K562 (cell line): ENCODE results near the gene SLC48A1. TPM values are rescaled to one million over a fixed set of nuclear protein-coding genes. Genes with fewer than 3 reads are reported as not detected.

Source experiments
- ATAC-seq: fragments of 200-7000 bp; cut with Tn5 transposase; 3 replicates; pipeline ENCODE4 v1.9.1; 2020; ENCODE audit warnings: moderate library complexity
- BruUV-seq: library from RNA; stranded (reverse); fragments of 400-500 nt; replicated peaks from 2 replicates; lab custom pipeline; 2021; lab: Mats Ljungman, UMichigan
- CTCF ChIA-PET: fragments of 300-600 bp; formaldehyde crosslinking; extraction: SDS; loops from one replicate; lab custom pipeline; 2021; ENCODE audit warnings: low intra/inter-chr PET ratio; lab: Yijun Ruan, JAX
- POLR2A ChIA-PET: fragments of 300-600, 350-650 bp; sonication (Branson Sonifier 250); formaldehyde crosslinking; extraction: SDS; loops from one replicate; lab custom pipeline; 2021; ENCODE audit warnings: antibody characterized with exemption, inconsistent platforms; lab: Yijun Ruan, JAX
- DNase-seq, 4 experiments: peaks; one replicate each; pipeline versions ENCODE4 v3.0.0 to v3.0.0-alpha.2; 2011 to 2018; ENCODE audit warnings: low spot score in 3 of 4, mixed read lengths in 3 of 4; ENCODE audit errors: extremely low read depth in 1 of 4
- FAIRE-seq: peaks from 2 replicates; lab custom pipeline; 2011; peaks lifted over from hg19 to GRCh38; lab: Jason Lieb, UNC
- H2AFZ ChIP-seq: 2 replicates; pipeline ENCODE4 v1.6.0; 2011; ENCODE audit warnings: low read depth, low read length, control low read depth, inconsistent platforms
- H3K27ac ChIP-seq: fragments of 200-600 bp; 3 replicates; pipeline ENCODE4 v1.8.0; 2011; ENCODE audit warnings: low read depth, mild to moderate bottlenecking, control low read depth, inconsistent platforms, low read length, moderate library complexity, mixed read lengths; ENCODE audit errors: extremely low read depth
- H3K27me3 ChIP-seq, 2 experiments: fragments of 300-600 bp in 1 of 2; 2 replicates in 1 of 2; 3 replicates in 1 of 2; pipeline versions ENCODE4 v1.6.0 to v1.8.0; 2011; ENCODE audit warnings: inconsistent platforms in 2 of 2, low read length in 2 of 2, mild to moderate bottlenecking in 1 of 2, mixed read lengths in 1 of 2, moderate library complexity in 1 of 2; ENCODE audit not compliant: control insufficient read depth in 2 of 2, insufficient read depth in 2 of 2
- H3K36me3 ChIP-seq: fragments of 300-600 bp; 3 replicates; pipeline ENCODE4 v1.8.0; 2011; ENCODE audit warnings: mild to moderate bottlenecking, low read length, inconsistent platforms; ENCODE audit not compliant: control insufficient read depth, insufficient read depth
- H3K4me1 ChIP-seq, 2 experiments: fragments of 200-600 bp in 1 of 2; replicated peaks in 1 of 2; 2 replicates in 1 of 2; 3 replicates in 1 of 2; pipeline versions ENCODE4 v1.5.1 to v1.8.0; 2011; ENCODE audit warnings: inconsistent platforms in 2 of 2, low read length in 2 of 2, mild to moderate bottlenecking in 1 of 2, mixed read lengths in 1 of 2, moderate library complexity in 1 of 2; ENCODE audit not compliant: control insufficient read depth in 2 of 2, insufficient read depth in 2 of 2
- H3K4me2 ChIP-seq: 2 replicates; pipeline ENCODE4 v1.6.1; 2011; ENCODE audit warnings: low read length, control low read depth, inconsistent platforms, mixed read lengths; ENCODE audit not compliant: insufficient read depth
- H3K4me3 ChIP-seq: fragments of 200-600 bp; sonication (generic), shearing (Covaris generic); 2 replicates; pipeline ENCODE4 v1.5.1; 2016; ENCODE audit warnings: control low read depth, inconsistent platforms
- H3K79me2 ChIP-seq: fragments of 200-600 bp; 3 replicates; pipeline ENCODE4 v1.8.0; 2011; ENCODE audit warnings: low read length, inconsistent platforms; ENCODE audit not compliant: control insufficient read depth, insufficient read depth
- H3K9ac ChIP-seq, 2 experiments: 2 replicates each; pipeline versions ENCODE4 v1.6.0 to v1.6.1; 2011; ENCODE audit warnings: low read depth in 2 of 2, low read length in 2 of 2, control low read depth in 1 of 2, inconsistent platforms in 1 of 2, mild to moderate bottlenecking in 1 of 2, mixed read lengths in 1 of 2; ENCODE audit not compliant: insufficient read depth in 1 of 2
- H3K9me1 ChIP-seq: one replicate; pipeline ENCODE4 v1.6.0; 2011; ENCODE audit warnings: inconsistent platforms, mild to moderate bottlenecking, low read length, moderate library complexity; ENCODE audit not compliant: control insufficient read depth, insufficient read depth
- H3K9me3 ChIP-seq: replicated peaks from 2 replicates; pipeline ENCODE4 v1.5.1; 2011; ENCODE audit warnings: low read depth, low read length, inconsistent platforms; ENCODE audit not compliant: control insufficient read depth, insufficient read depth
- H4K20me1 ChIP-seq: replicated peaks from 2 replicates; pipeline ENCODE4 v1.6.1; 2011; ENCODE audit warnings: low read length, inconsistent platforms, mixed read lengths; ENCODE audit not compliant: control insufficient read depth, insufficient read depth
- ARID3B ChIP-seq: fragments of 250-450 bp; sonication (Bioruptor Pico); IDR thresholded peaks from 2 replicates; pipeline ENCODE4 v1.4.0; 2020; ENCODE audit warnings: borderline replicate concordance
- BCOR ChIP-seq: fragments of 450-650 bp; IDR thresholded peaks from 2 replicates; pipeline ENCODE4 v1.6.1; 2016
- CEBPG ChIP-seq, 3 experiments: fragments of 200-800 bp in 1 of 3; sonication (Bioruptor generic) in 1 of 3; sonication (generic) in 1 of 3; formaldehyde crosslinking in 1 of 3; IDR thresholded peaks in 2 of 3; conservative IDR thresholded peaks in 1 of 3; 2 replicates each; pipeline versions ENCODE4 v1.6.1 to v1.8.0; 2016 to 2022; ENCODE audit warnings: missing compliant biosample characterization in 2 of 3, missing genetic modification characterization in 2 of 3, mild to moderate bottlenecking in 1 of 3, missing genetic modification reagents in 1 of 3
- KDM1A ChIP-seq, 2 experiments: fragments of 450-650 bp; IDR thresholded peaks; 2 replicates each; pipeline ENCODE4 v1.6.1; 2016; ENCODE audit warnings: mild to moderate bottlenecking in 2 of 2
- MED1 ChIP-seq: sonication (generic); formaldehyde crosslinking; IDR thresholded peaks from 2 replicates; pipeline ENCODE4 v1.8.1; 2023; ENCODE audit warnings: missing genetic modification reagents, borderline replicate concordance
- POLR2G ChIP-seq: fragments of 200-400 bp; formaldehyde crosslinking; IDR thresholded peaks from 2 replicates; pipeline ENCODE4 v1.6.1; 2017; ENCODE audit warnings: low read depth, mild to moderate bottlenecking, antibody characterized with exemption, low read length, moderate library complexity
- RFX1 ChIP-seq: fragments of 450-650 bp; IDR thresholded peaks from 2 replicates; pipeline ENCODE4 v1.6.1; 2016; ENCODE audit warnings: mild to moderate bottlenecking, moderate library complexity
- RFX5 ChIP-seq: IDR thresholded peaks from 2 replicates; pipeline ENCODE4 v1.6.1; 2011; ENCODE audit warnings: low read depth, mild to moderate bottlenecking, improper control_type of control experiment, low read length
- ZFP36 ChIP-seq: fragments of 150-350 bp; IDR thresholded peaks from 2 replicates; pipeline ENCODE4 v1.6.1; 2018; ENCODE audit warnings: low read length, low read depth; ENCODE audit not compliant: partially characterized antibody
- ZKSCAN8 ChIP-seq: fragments of 200-800 bp; sonication (Bioruptor generic); IDR thresholded peaks from 2 replicates; pipeline ENCODE4 v1.6.1; 2016; ENCODE audit warnings: missing genetic modification characterization, missing compliant biosample characterization
- WGBS: fragments of 100-300 bp; shearing (Covaris generic); methylation state at CpG from one replicate; pipeline ENCODE4 v1.1.6; 2016; ENCODE audit warnings: low coverage, mixed read lengths; ENCODE audit not compliant: insufficient coverage; ENCODE audit errors: missing lambda C conversion rate; 5-methylcytosine and 5-hydroxymethylcytosine counted together
- in situ Hi-C: fragments of 300-500 bp; cut with MboI; formaldehyde crosslinking; loops from 4 replicates; pipeline ENCODE4 v1.15.0; 2018; ENCODE audit warnings: inconsistent platforms, mixed read lengths
- intact Hi-C: fragments of 100-400 bp; cut with micrococcal nuclease; formaldehyde crosslinking; loops from 2 replicates; pipeline ENCODE4 v1.14.2; 2022
- polyA plus RNA-seq, 8 experiments: library from polyadenylated mRNA; depleted of rRNA in 4 of 8; stranded (reverse) in 5 of 8; unstranded in 3 of 8; fragments of >200 nt; fragmentation: Nextera tagmentation in 2 of 8; fragmentation: Illumina TruSeq in 1 of 8; extraction: Ambion mirVana in 2 of 8; extraction: Trizol in 1 of 8; gene quantifications; 2 replicates each; pipeline versions ENCODE4 v1.2.1 to v1.2.3, GENCODE V29; 2011 to 2014; ENCODE audit warnings: inconsistent platforms in 1 of 8, missing spikeins in 1 of 8
- total RNA-seq, 7 experiments: library from RNA; depleted of rRNA in 6 of 7; stranded (reverse); fragments of >200 nt in 6 of 7; fragmentation: Illumina TruSeq in 2 of 7; extraction: Trizol in 2 of 7; gene quantifications; 2 replicates each; pipeline versions ENCODE4 v1.2.1 to v1.2.3, GENCODE V29; 2011 to 2021; ENCODE audit warnings: low replicate concordance in 1 of 7

Gene SLC48A1
- total and polyA plus RNA-seq, 9 of the 15 experiments (the other 6 are each of a cell fraction or from before 2014, with no cell fraction given) = 10.7 to 37.5 (median 18.7) TPM

- TF ChIP-seq CEBPG (CRISPR knock-in tag; IDR thresholded peaks at IDR 0.05) = 0 out of 2 replicates have a peak, but pooled peaks have one; percentile 33
- TF ChIP-seq CEBPG (tag; conservative IDR thresholded peaks at IDR 0.05 in 1 of 2, IDR thresholded peaks at IDR 0.05 in 1 of 2) = no peak
- TF ChIP-seq ZKSCAN8 = no peak
- TF ChIP-seq ARID3B = no peak
Observed at GRCh38 chr12:47786662-47787280, 13.7 kb downstream of the SLC48A1 start (continued).

GRCh38 chr12:47787596-47788319 lies 14.7 kb downstream of the SLC48A1 start:
- no peaks in the 10 kb centered on the region; the same call in 2 of the 3 replicates for H3K79me2 ChIP-seq
- no peak for ATAC-seq
- H3K4me1 ChIP-seq = peaks cover 0 to 27% of the 10 kb centered on the region in 2 experiments; a peak in 2 of 5 replicates
- H4K20me1 ChIP-seq = 0 out of 2 replicates have a peak, but pooled peaks cover 9% of the 10 kb centered on the region
- POLR2A ChIA-PET = interaction anchor here (0.6 to 5.5 kb wide), 4 partner anchors 11 to 376 kb away, joined by 3 to 38 read pairs (median 4); no protein-coding TSS in a partner anchor
- CTCF ChIA-PET = no interaction called here
- H3K36me3 ChIP-seq = peaks cover 100% of the 10 kb centered on the region; the same call in 2 of the 3 replicates
- no peak overlapping the region for H3K4me3 ChIP-seq
- TF ChIP-seq KDM1A (IDR thresholded peaks at IDR 0.05) = peak in 1 of 2 experiments; percentile 43; a peak in 1 of 4 replicates
- no peak for TF ChIP-seq MED1
- peak; percentile 77 for TF ChIP-seq RFX1
- TF ChIP-seq POLR2G = peak; percentile 41; the same call in 1 of the 2 replicates
- TF ChIP-seq ZFP36 = peak; percentile 75
- TF ChIP-seq RFX5 = no peak
- peak; percentile 70 for TF ChIP-seq BCOR
- H3K9me1 ChIP-seq = no peaks in the 10 kb centered on the region
- 82% methylated on average over 14 of the region's 14 CpGs for WGBS
- no peak overlapping the region for H3K27ac ChIP-seq
- 0 out of 4 replicates have a peak overlapping the region, but pooled peaks of 1 of the 2 experiments have one; percentile 4 for H3K9ac ChIP-seq
- no TSS peak for BruUV-seq
- in situ Hi-C loops (loop anchor here (5.0 kb wide), 1 partner anchor 50 kb away; no protein-coding TSS in a partner anchor), intact Hi-C loops (no loop called here)
- H2AFZ ChIP-seq = no peak overlapping the region
- no peaks in the 10 kb centered on the region for H3K9me3 ChIP-seq
- H3K27me3 ChIP-seq = no peaks in the 10 kb centered on the region
- DNase-seq = no peak
- H3K4me2 ChIP-seq = no peak overlapping the region
- no peak for FAIRE-seq
